H1 (cell line): ENCODE measurements around the gene ZNF536. TPM values are rescaled to one million over a fixed set of nuclear protein-coding genes. Genes with fewer than 3 reads are reported as not detected.

ENCODE experiments used
- CTCF ChIA-PET: fragments of 300-600 bp; sonication (Branson Sonifier 250); formaldehyde crosslinking; loops from one replicate; lab custom pipeline; 2021; ENCODE audit not compliant: partially characterized antibody; lab: Charles Lee
- POLR2A ChIA-PET: fragments of 300-600 bp; sonication (Branson Sonifier 250); formaldehyde crosslinking; loops from one replicate; lab custom pipeline; 2021; ENCODE audit warnings: inconsistent platforms; ENCODE audit not compliant: partially characterized antibody; lab: Charles Lee
- DNase-seq, 2 experiments: peaks; one replicate each; pipeline versions ENCODE4 v3.0.0 to v3.0.0-alpha.2; 2010 to 2022; ENCODE audit warnings: low spot score in 2 of 2, low read depth in 1 of 2, mixed read lengths in 1 of 2
- FAIRE-seq: peaks from 2 replicates; lab custom pipeline; 2011; peaks lifted over from hg19 to GRCh38; lab: Jason Lieb, UNC
- H2AFZ ChIP-seq: 2 replicates; pipeline ENCODE4 v1.8.1; 2012; ENCODE audit warnings: low read length, inconsistent platforms
- H2AK5ac ChIP-seq: 2 replicates; pipeline ENCODE4 v1.6.1; 2013; ENCODE audit warnings: low read depth, low read length
- H2BK120ac ChIP-seq: replicated peaks from 2 replicates; pipeline ENCODE3; 2013; ENCODE audit warnings: low read depth, low read length, inconsistent platforms
- H2BK12ac ChIP-seq: 2 replicates; pipeline ENCODE4 v1.6.1; 2013; ENCODE audit warnings: low read depth, low read length
- H2BK15ac ChIP-seq: 2 replicates; pipeline ENCODE4 v1.6.1; 2013; ENCODE audit warnings: low read length
- H2BK20ac ChIP-seq: 2 replicates; pipeline ENCODE4 v1.6.1; 2013; ENCODE audit warnings: low read length
- H2BK5ac ChIP-seq: 2 replicates; pipeline ENCODE4 v1.6.1; 2013; ENCODE audit warnings: low read depth, low read length
- H3K14ac ChIP-seq: 2 replicates; pipeline ENCODE4 v1.6.1; 2013; ENCODE audit warnings: inconsistent platforms; ENCODE audit not compliant: insufficient read length
- H3K18ac ChIP-seq: 2 replicates; pipeline ENCODE4 v1.6.1; 2013; ENCODE audit warnings: low read length; ENCODE audit errors: extremely low read depth
- H3K23ac ChIP-seq: 2 replicates; pipeline ENCODE4 v1.6.1; 2013; ENCODE audit warnings: inconsistent platforms; ENCODE audit not compliant: insufficient read length
- H3K23me2 ChIP-seq: 2 replicates; pipeline ENCODE4 v1.6.1; 2013; ENCODE audit warnings: low read depth, low read length
- H3K27ac ChIP-seq: 2 replicates; pipeline ENCODE4 v1.6.1; 2011; ENCODE audit warnings: low read depth, low read length, inconsistent platforms
- H3K27me3 ChIP-seq, 4 experiments: replicated peaks in 1 of 4; 1 replicate in 1 of 4; 2 replicates in 3 of 4; pipeline versions ENCODE4 v1.6.1 to v1.8.1; 2011 to 2013; ENCODE audit warnings: low read length in 3 of 4, mild to moderate bottlenecking in 3 of 4, inconsistent platforms in 2 of 4, mixed read lengths in 2 of 4, moderate library complexity in 1 of 4; ENCODE audit not compliant: control insufficient read depth in 3 of 4, insufficient read depth in 3 of 4; ENCODE audit errors: extremely low read depth in 1 of 4
- H3K36me3 ChIP-seq, 4 experiments: 2 replicates each; pipeline versions ENCODE4 v1.6.1 to v1.8.1; 2011 to 2013; ENCODE audit warnings: mild to moderate bottlenecking in 4 of 4, low read length in 3 of 4, moderate library complexity in 2 of 4, control low read depth in 1 of 4, inconsistent platforms in 1 of 4; ENCODE audit not compliant: insufficient read depth in 4 of 4, control insufficient read depth in 2 of 4
- H3K4ac ChIP-seq: replicated peaks from 2 replicates; pipeline ENCODE3; 2013; ENCODE audit warnings: low read length, low read depth, mixed read lengths, inconsistent platforms; ENCODE audit not compliant: insufficient read length
- H3K4me1 ChIP-seq, 4 experiments: replicated peaks in 1 of 4; 1 replicate in 1 of 4; 2 replicates in 3 of 4; pipeline versions ENCODE4 v1.6.1 to v1.8.1; 2011 to 2013; ENCODE audit warnings: low read length in 3 of 4, inconsistent platforms in 2 of 4, mixed read lengths in 1 of 4; ENCODE audit not compliant: insufficient read depth in 4 of 4, control insufficient read depth in 3 of 4
- H3K4me2 ChIP-seq, 2 experiments: 2 replicates each; pipeline versions ENCODE4 v1.6.1 to v1.8.1; 2011 to 2013; ENCODE audit warnings: low read depth in 2 of 2, low read length in 2 of 2, control low read depth in 1 of 2, inconsistent platforms in 1 of 2, mild to moderate bottlenecking in 1 of 2; ENCODE audit not compliant: insufficient read depth in 1 of 2
- H3K4me3 ChIP-seq, 4 experiments: fragments of 200-600, 300-600 bp in 1 of 4; sonication (generic), shearing (Covaris generic), sonication (Bioruptor Twin) in 1 of 4; 2 replicates each; pipeline versions ENCODE4 v1.5.1 to v1.8.1; 2011 to 2016; ENCODE audit warnings: low read length in 4 of 4, low read depth in 3 of 4, control low read depth in 2 of 4, inconsistent platforms in 2 of 4, mild to moderate bottlenecking in 2 of 4, mixed read lengths in 1 of 4, moderate library complexity in 1 of 4; ENCODE audit not compliant: insufficient read depth in 2 of 4; ENCODE audit errors: extremely low read depth in 1 of 4
- H3K56ac ChIP-seq: replicated peaks from 2 replicates; pipeline ENCODE3; 2013; ENCODE audit warnings: low read depth, mild to moderate bottlenecking, mixed read lengths, low read length, inconsistent platforms; ENCODE audit not compliant: insufficient read length
- H3K79me1 ChIP-seq: 2 replicates; pipeline ENCODE4 v1.6.1; 2013; ENCODE audit warnings: low read depth, low read length, control low read depth
- H3K79me2 ChIP-seq, 2 experiments: 2 replicates each; pipeline versions ENCODE4 v1.6.1 to v1.8.1; 2012 to 2013; ENCODE audit warnings: low read length in 2 of 2, mild to moderate bottlenecking in 2 of 2, inconsistent platforms in 1 of 2; ENCODE audit not compliant: insufficient read depth in 2 of 2, control insufficient read depth in 1 of 2
- H3K9ac ChIP-seq, 4 experiments: replicated peaks in 1 of 4; 1 replicate in 1 of 4; 2 replicates in 3 of 4; pipeline versions ENCODE4 v1.6.1 to v1.8.1; 2011 to 2013; ENCODE audit warnings: low read depth in 3 of 4, low read length in 3 of 4, control low read depth in 2 of 4, mild to moderate bottlenecking in 2 of 4, moderate library complexity in 2 of 4, inconsistent platforms in 1 of 4; ENCODE audit errors: extremely low read depth in 1 of 4
- H3K9me3 ChIP-seq, 2 experiments: 2 replicates each; pipeline versions ENCODE4 v1.6.1 to v1.8.1; 2012 to 2013; ENCODE audit warnings: mild to moderate bottlenecking in 2 of 2, moderate library complexity in 2 of 2, control low read depth in 1 of 2, inconsistent platforms in 1 of 2, low read depth in 1 of 2, low read length in 1 of 2, mixed read lengths in 1 of 2; ENCODE audit not compliant: insufficient read depth in 2 of 2
- H4K20me1 ChIP-seq, 2 experiments: replicated peaks in 1 of 2; 2 replicates each; pipeline versions ENCODE3 to v1.8.1; 2011 to 2013; ENCODE audit warnings: inconsistent platforms in 2 of 2, low read length in 2 of 2, mild to moderate bottlenecking in 1 of 2; ENCODE audit not compliant: insufficient read depth in 2 of 2, control insufficient read depth in 1 of 2
- H4K5ac ChIP-seq: 2 replicates; pipeline ENCODE4 v1.6.1; 2013; ENCODE audit warnings: low read length, low read depth, mixed read lengths, inconsistent platforms; ENCODE audit not compliant: insufficient read length
- H4K8ac ChIP-seq: 2 replicates; pipeline ENCODE4 v1.8.0; 2013; ENCODE audit warnings: mild to moderate bottlenecking, moderate library complexity, low read length, inconsistent platforms; ENCODE audit not compliant: insufficient read depth; ENCODE audit errors: extremely low read depth
- H4K91ac ChIP-seq: replicated peaks from 2 replicates; pipeline ENCODE3; 2013; ENCODE audit warnings: low read length, mixed read lengths, inconsistent platforms; ENCODE audit not compliant: insufficient read length
- ATF2 ChIP-seq: IDR thresholded peaks from 2 replicates; pipeline ENCODE4 v1.6.1; 2012; ENCODE audit warnings: low read length, inconsistent platforms
- CBX5 ChIP-seq: fragments of 300-800, 300-1000 bp; sonication (generic); IDR thresholded peaks from 2 replicates; pipeline ENCODE4 v1.7.1; 2016; ENCODE audit warnings: antibody characterized with exemption, low read length, low read depth
- HDAC2 ChIP-seq, 2 experiments: fragments of 300-600 bp in 1 of 2; sonication (generic) in 1 of 2; IDR thresholded peaks; 2 replicates each; pipeline ENCODE4 v1.6.1; 2011 to 2012; ENCODE audit warnings: low read depth in 2 of 2, low read length in 2 of 2, mild to moderate bottlenecking in 2 of 2, moderate library complexity in 2 of 2, borderline replicate concordance in 1 of 2, inconsistent platforms in 1 of 2
- JUND ChIP-seq: IDR thresholded peaks from 2 replicates; pipeline ENCODE4 v1.6.1; 2011; ENCODE audit warnings: mild to moderate bottlenecking, improper control_type of control experiment, low read length
- POLR2A ChIP-seq, 2 experiments: IDR thresholded peaks; 1 replicate in 1 of 2; 2 replicates in 1 of 2; pipeline ENCODE4 v1.6.1; 2011; ENCODE audit warnings: low read depth in 2 of 2, low read length in 2 of 2, mild to moderate bottlenecking in 2 of 2; ENCODE audit errors: control extremely low read depth in 1 of 2
- POU5F1 ChIP-seq: IDR thresholded peaks from 2 replicates; pipeline ENCODE4 v1.6.1; 2011; ENCODE audit warnings: low read depth, mild to moderate bottlenecking, low read length, moderate library complexity
- RAD21 ChIP-seq, 2 experiments: IDR thresholded peaks in 1 of 2; conservative IDR thresholded peaks in 1 of 2; 2 replicates each; pipeline ENCODE4 v1.6.1; 2011; ENCODE audit warnings: low read depth in 2 of 2, low read length in 2 of 2, improper control_type of control experiment in 1 of 2, inconsistent platforms in 1 of 2, mild to moderate bottlenecking in 1 of 2, moderate library complexity in 1 of 2
- RFX5 ChIP-seq: IDR thresholded peaks from 2 replicates; pipeline ENCODE4 v1.6.1; 2011; ENCODE audit warnings: low read depth, low read length, improper control_type of control experiment, borderline replicate concordance
- RNF2 ChIP-seq: fragments of 200-900, 300-1000 bp; sonication (generic); IDR thresholded peaks from 2 replicates; pipeline ENCODE4 v1.7.1; 2016; ENCODE audit warnings: borderline replicate concordance, low read depth, mild to moderate bottlenecking, antibody characterized with exemption, low read length; ENCODE audit not compliant: poor library complexity, severe bottlenecking; ENCODE audit errors: missing control alignments
- SAP30 ChIP-seq: fragments of 300-600 bp; sonication (generic); IDR thresholded peaks from 2 replicates; pipeline ENCODE4 v1.7.1; 2012; ENCODE audit warnings: low read length, moderate library complexity, mild to moderate bottlenecking, inconsistent platforms; ENCODE audit not compliant: insufficient read depth, insufficient replicate concordance
- SP1 ChIP-seq: IDR thresholded peaks from 2 replicates; pipeline ENCODE4 v1.6.1; 2011; ENCODE audit warnings: low read depth, low read length
- TEAD4 ChIP-seq: IDR thresholded peaks from 2 replicates; pipeline ENCODE4 v1.6.1; 2012; ENCODE audit warnings: low read depth, low read length, inconsistent platforms, mixed read lengths
- WGBS, 2 experiments: shearing (Covaris generic) in 1 of 2; methylation state at CpG; one replicate each; pipeline versions ENCODE4 v1.1.6 to v1.1.7; 2013 to 2015; ENCODE audit warnings: low lambda C conversion rate in 2 of 2, mixed read lengths in 2 of 2, inconsistent platforms in 1 of 2, low coverage in 1 of 2, missing lambda C conversion rate in 1 of 2; ENCODE audit not compliant: insufficient replicate concordance in 2 of 2, insufficient coverage in 1 of 2, insufficient read length in 1 of 2; ENCODE audit errors: extremely low coverage in 1 of 2, missing lambda C conversion rate in 1 of 2; 5-methylcytosine and 5-hydroxymethylcytosine counted together
- polyA plus RNA-seq, 7 experiments: library from polyadenylated mRNA; depleted of rRNA in 3 of 7; stranded (reverse) in 5 of 7; unstranded in 2 of 7; fragments of >200 nt in 5 of 7; fragments of 200-250 nt in 2 of 7; gene quantifications; 1 replicate in 5 of 7; 2 replicates in 1 of 7; 4 replicates in 1 of 7; pipeline versions ENCODE4 v1.2.1 to v1.2.3, GENCODE V29; 2011 to 2013; ENCODE audit warnings: missing spikeins in 2 of 7, mixed read lengths in 2 of 7
- total RNA-seq: library from RNA; stranded (reverse); fragmentation: NEBNext Ultra II Directional; extraction: Animal tissue kit (Norgen Biotek cat#: 25700); gene quantifications from 2 replicates; pipeline ENCODE4 v1.2.1, GENCODE V29; 2021

ZNF536 gene
- total and polyA plus RNA-seq, 2 of the 8 experiments (the other 6 are each of a cell fraction or from before 2014, with no cell fraction given), result 0.09 to 0.11 TPM

DNA sequence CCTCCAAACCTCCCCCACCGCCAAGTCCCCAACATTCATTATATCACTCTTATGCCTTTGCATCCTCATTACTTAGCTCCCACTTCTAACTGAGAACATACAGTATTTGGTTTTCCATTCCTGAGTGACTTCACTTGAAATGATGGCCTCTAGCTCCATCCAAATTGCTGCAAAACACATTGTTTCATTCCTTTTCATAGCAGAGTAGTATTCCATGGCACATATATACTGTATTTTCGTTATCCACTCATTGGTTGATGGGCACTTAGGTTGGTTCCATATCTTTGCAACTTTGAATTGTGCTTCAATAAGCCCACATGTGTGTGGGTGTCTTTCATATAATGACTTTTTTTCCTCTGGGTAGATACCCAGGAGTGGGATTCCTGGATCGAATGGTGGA lies 233.1 kb downstream of the ZNF536 start:
- peaks cover 5% of the 10 kb centered on the region; the same call in 1 of the 2 replicates for H3K23me2 ChIP-seq
- H3K79me1 ChIP-seq, result no peaks in the 10 kb centered on the region

More for the DNA sequence above, 233.1 kb downstream of the ZNF536 start:
- no peak overlapping the region for H3K56ac ChIP-seq
- ChIA-PET CTCF (no interaction called here), POLR2A (no interaction called here)
- no peak overlapping the region for H4K5ac ChIP-seq
- H2BK120ac ChIP-seq, result no peak overlapping the region
- no peaks in the 10 kb centered on the region for H4K20me1 ChIP-seq
- no peak overlapping the region for H3K4me3 ChIP-seq
- H3K27ac ChIP-seq, result no peak overlapping the region
- TF ChIP-seq RAD21 (IDR thresholded peaks at IDR 0.05 in 1 of 2, conservative IDR thresholded peaks at IDR 0.05 in 1 of 2; ENCODE audit: low read depth in 2 of 2, low read length in 2 of 2) (no peak), ATF2 (no peak), POLR2A (IDR thresholded peaks at IDR 0.05; ENCODE audit: control extremely low read depth in 1 of 2, low read depth in 2 of 2, low read length in 2 of 2) (no peak), TEAD4 (no peak), HDAC2 (IDR thresholded peaks at IDR 0.05; ENCODE audit: borderline replicate concordance in 1 of 2, low read depth in 2 of 2, low read length in 2 of 2) (no peak), CBX5 (no peak), RNF2 (no peak), JUND (no peak), POU5F1 (no peak), SP1 (no peak), SAP30 (no peak), RFX5 (no peak)
- H2AFZ ChIP-seq, result no peak overlapping the region
- H3K36me3 ChIP-seq, result no peaks in the 10 kb centered on the region
- H3K18ac ChIP-seq, result no peak overlapping the region
- no peak overlapping the region for H2BK20ac ChIP-seq
- H4K8ac ChIP-seq, result no peak overlapping the region
- H4K91ac ChIP-seq, result no peak overlapping the region
- no peaks in the 10 kb centered on the region for H3K4me1 ChIP-seq
- no peak for DNase-seq
- H3K4ac ChIP-seq, result no peak overlapping the region
- no peaks in the 10 kb centered on the region for H3K79me2 ChIP-seq
- no peak overlapping the region for H3K14ac ChIP-seq
- no peak overlapping the region for H2BK15ac ChIP-seq
- no peak for FAIRE-seq
- H3K4me2 ChIP-seq, result no peak overlapping the region
- no peak overlapping the region for H2AK5ac ChIP-seq
- no peaks in the 10 kb centered on the region for H3K9me3 ChIP-seq
- H2BK12ac ChIP-seq, result no peak overlapping the region
- no peak overlapping the region for H3K9ac ChIP-seq
- no peak overlapping the region for H3K23ac ChIP-seq
- no peak overlapping the region for H2BK5ac ChIP-seq
- 88% methylated on average over 3 of the region's 3 CpGs; no CpG with 5 or more reads in 1 of the 2 experiments for WGBS, 2 experiments
- no peaks in the 10 kb centered on the region for H3K27me3 ChIP-seq
